ENCODE data around the gene TTLL11. TPM values are rescaled to one million over a fixed set of nuclear protein-coding genes. Genes with fewer than 3 reads are reported as not detected.

TTLL11 gene
- total RNA-seq, 1 experiment from 2014 or later = 1.5 TPM

DNA sequence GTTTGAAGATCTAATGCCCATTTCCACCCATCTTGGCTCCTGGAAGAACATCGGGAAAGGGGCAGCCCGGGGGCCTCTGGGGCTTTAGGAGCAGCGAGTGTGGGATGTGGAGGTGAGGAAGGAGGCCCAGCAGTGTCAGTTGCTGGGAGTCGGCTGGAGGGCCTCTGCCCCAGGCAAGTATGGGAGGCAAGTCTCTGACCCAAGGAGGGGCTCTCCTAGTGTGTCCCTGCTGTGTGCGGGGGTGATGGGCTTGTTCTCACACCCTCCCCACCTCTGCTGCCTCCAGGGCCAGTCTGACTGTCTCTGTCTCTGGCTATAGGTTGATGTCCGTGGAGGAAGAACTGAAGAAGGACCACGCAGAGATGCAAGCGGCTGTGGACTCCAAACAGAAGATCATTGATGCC lies 312.0 kb downstream of the TTLL11 start:
- no peaks in the 10 kb centered on the region for H3K27me3 ChIP-seq (ENCODE audit: insufficient read depth, low read length)
- no peaks in the 10 kb centered on the region; a peak in 1 of 5 replicates for H3K9me3 Mint-ChIP-seq
- no peak overlapping the region for H3K4ac ChIP-seq (ENCODE audit: low read depth, low read length)
- no peak overlapping the region for H2BK5ac ChIP-seq (ENCODE audit: insufficient read length, low read length)
- no peak overlapping the region for H3K27ac ChIP-seq (ENCODE audit: insufficient read length, low read depth, low read length)
- no peak overlapping the region for H2BK120ac ChIP-seq (ENCODE audit: low read depth, low read length, poor library complexity, severe bottlenecking)
- peak; percentile 13 for DNase-seq
- no peaks in the 10 kb centered on the region for H4K20me1 ChIP-seq (ENCODE audit: control insufficient read depth, insufficient read depth, insufficient read length)
- peak overlapping the region in 1 of 3 experiments; percentile 79; a peak in 2 of 7 replicates for H3K27ac Mint-ChIP-seq
- H3K4me3 Mint-ChIP-seq = no peak overlapping the region
- H3K23me2 ChIP-seq (ENCODE audit: insufficient read length, low read depth, low read length, poor library complexity, severe bottlenecking) = no peaks in the 10 kb centered on the region
- H3K9me3 ChIP-seq (ENCODE audit: control insufficient read depth, low read depth, low read length) = no peaks in the 10 kb centered on the region
- no peaks in the 10 kb centered on the region for H3K27me3 Mint-ChIP-seq (ENCODE audit: low read depth)
- H4K5ac ChIP-seq (ENCODE audit: insufficient read length, low read depth, low read length) = no peak overlapping the region
- H3K14ac ChIP-seq (ENCODE audit: insufficient read depth, low read length) = no peak overlapping the region
- peaks cover 40% of the 10 kb centered on the region in 2 experiments for H3K4me1 Mint-ChIP-seq
- H2AFZ ChIP-seq (ENCODE audit: low read length) = no peak overlapping the region
- no peak overlapping the region for H2BK12ac ChIP-seq (ENCODE audit: insufficient read length, low read depth, low read length)
- H3K56ac ChIP-seq (ENCODE audit: insufficient read length, low read depth, low read length) = no peak overlapping the region
- no peak overlapping the region for H3K4me2 ChIP-seq (ENCODE audit: insufficient read depth, insufficient read length, low read length)
- no peaks in the 10 kb centered on the region for H3K79me2 ChIP-seq (ENCODE audit: insufficient read depth, low read length)
- H3K23ac ChIP-seq (ENCODE audit: insufficient read length, low read depth, low read length) = no peak overlapping the region
- no peak overlapping the region for H2BK15ac ChIP-seq (ENCODE audit: low read depth, low read length)
- H3T11ph ChIP-seq (ENCODE audit: low read length) = no peak overlapping the region
- H3K79me1 ChIP-seq (ENCODE audit: insufficient read depth, low read depth, low read length, poor library complexity, severe bottlenecking) = no peaks in the 10 kb centered on the region
- H2AK5ac ChIP-seq (ENCODE audit: insufficient read length, low read length) = no peak overlapping the region
- H3K4me1 ChIP-seq (ENCODE audit: insufficient read depth, low read length) = peaks cover 2% of the 10 kb centered on the region; the same call in 1 of the 2 replicates
- H3K9ac ChIP-seq (ENCODE audit: extremely low read depth, insufficient read length, low read length) = no peak overlapping the region
- H3K18ac ChIP-seq (ENCODE audit: insufficient read length, low read depth, low read length) = no peak overlapping the region
- H4K8ac ChIP-seq (replicated peaks; ENCODE audit: insufficient read length, low read depth, low read length) = no peak overlapping the region
- H2BK20ac ChIP-seq (ENCODE audit: low read depth, low read length, poor library complexity, severe bottlenecking) = no peak overlapping the region
- WGBS (ENCODE audit: extremely low coverage, insufficient read length, low lambda C conversion rate) = no CpG with 5 or more reads among the region's 8 CpGs
- TF ChIP-seq CTCF (conservative IDR thresholded peaks at IDR 0.05) = no peak
- no peak overlapping the region for H4K91ac ChIP-seq (ENCODE audit: insufficient read length, low read depth, low read length)
- H3K36me3 Mint-ChIP-seq (ENCODE audit: insufficient read depth in 1 of 3, low read depth in 3 of 3) = peaks cover 33 to 59% (median 38%) of the 10 kb centered on the region in 3 experiments; a peak in 6 of 7 replicates

Data from H9 (cell line).